ENCODE results near the gene AP1B1. TPM values are rescaled to one million over a fixed set of nuclear protein-coding genes. Genes with fewer than 3 reads are reported as not detected.

AP1B1 gene
- total and polyA plus RNA-seq, 2 of the 8 experiments (the other 6 are each of a cell fraction or from before 2014, with no cell fraction given) = 64.2 to 86.8 TPM

DNA sequence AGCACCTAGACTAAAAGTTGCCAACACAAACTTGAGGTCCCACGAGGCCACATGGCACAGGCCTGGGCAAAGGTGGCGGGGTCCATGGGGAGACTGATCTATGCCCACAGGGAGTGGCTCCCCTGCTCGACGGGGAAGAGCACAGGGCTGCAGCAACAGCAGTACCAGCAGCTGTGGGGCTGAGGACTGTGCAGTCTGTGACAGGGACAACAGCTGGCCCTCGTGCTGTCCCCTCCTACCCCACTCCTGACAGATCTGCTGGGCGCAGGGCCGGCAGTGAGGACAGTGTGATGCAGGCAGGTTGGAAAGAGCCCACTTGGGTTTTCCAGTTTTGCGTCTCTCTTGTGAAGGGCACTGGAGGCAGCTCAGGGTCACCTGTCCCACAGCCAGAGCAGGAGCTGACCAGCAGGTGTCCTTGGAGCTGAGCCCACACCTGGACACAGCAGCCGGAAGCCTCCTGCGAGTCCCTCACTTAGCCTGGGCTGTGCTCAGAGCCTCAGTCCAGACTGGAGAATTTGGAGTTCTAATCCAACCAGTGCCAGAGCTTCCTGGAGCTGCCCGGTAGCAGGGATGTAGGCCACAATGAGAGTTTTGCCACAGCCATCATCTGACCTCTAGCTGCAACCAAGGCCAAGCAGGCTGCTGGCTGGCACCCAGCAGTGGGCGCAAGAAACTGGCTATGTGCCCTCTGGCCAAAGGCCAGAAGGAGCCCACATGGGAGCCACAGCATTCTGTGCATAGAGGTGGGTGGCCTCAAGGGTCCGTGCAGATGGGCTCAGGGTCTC lies 85.5 kb downstream of the AP1B1 start:
- H3K23me2 ChIP-seq (ENCODE audit: low read depth, low read length) = peaks cover 6% of the 10 kb centered on the region; the same call in 1 of the 2 replicates
- POLR2A ChIA-PET (ENCODE audit: partially characterized antibody) = interaction anchor here (0.7 to 9.1 kb wide), 12 partner anchors 10 to 251 kb away, joined by 3 to 147 read pairs (median 8); partner anchors contain the start of genes EWSR1, RHBDD3 and THOC5

More for the DNA sequence above, 85.5 kb downstream of the AP1B1 start:
- no peaks in the 10 kb centered on the region for H3K79me2 ChIP-seq (ENCODE audit: control insufficient read depth in 1 of 2, insufficient read depth in 2 of 2, low read length in 2 of 2)
- no peak overlapping the region for H2BK5ac ChIP-seq (ENCODE audit: low read depth, low read length)
- H4K20me1 ChIP-seq (replicated peaks in 1 of 2; ENCODE audit: control insufficient read depth in 1 of 2, insufficient read depth in 2 of 2, low read length in 2 of 2) = peaks cover 5 to 12% of the 10 kb centered on the region in 2 experiments
- no peak overlapping the region for H3K27ac ChIP-seq (ENCODE audit: low read depth, low read length)
- WGBS, 2 experiments (ENCODE audit: extremely low coverage in 1 of 2, insufficient coverage in 1 of 2, insufficient read length in 1 of 2, insufficient replicate concordance in 2 of 2, low coverage in 1 of 2, low lambda C conversion rate in 2 of 2, missing lambda C conversion rate in 1 of 2) = 84% methylated on average over 13 of the region's 13 CpGs; no CpG with 5 or more reads in 1 of the 2 experiments
- H3K9me3 ChIP-seq (ENCODE audit: insufficient read depth in 2 of 2, low read depth in 1 of 2, low read length in 1 of 2) = no peaks in the 10 kb centered on the region
- no peak overlapping the region for H4K8ac ChIP-seq (ENCODE audit: extremely low read depth, insufficient read depth, low read length)
- H3K79me1 ChIP-seq (ENCODE audit: low read depth, low read length) = no peaks in the 10 kb centered on the region
- no peak overlapping the region for H4K5ac ChIP-seq (ENCODE audit: insufficient read length, low read depth, low read length)
- 0 out of 2 replicates have a peak overlapping the region, but pooled peaks have one; percentile 46 for H2BK15ac ChIP-seq (ENCODE audit: low read length)
- peaks cover 0 to 6% (median 0%) of the 10 kb centered on the region in 4 experiments; a peak in 2 of 7 replicates for H3K27me3 ChIP-seq (replicated peaks in 1 of 4; ENCODE audit: control insufficient read depth in 3 of 4, extremely low read depth in 1 of 4, insufficient read depth in 3 of 4, low read length in 3 of 4)
- H2AFZ ChIP-seq (ENCODE audit: low read length) = no peak overlapping the region
- H3K56ac ChIP-seq (replicated peaks; ENCODE audit: insufficient read length, low read depth, low read length) = no peak overlapping the region
- no peak overlapping the region for H2BK20ac ChIP-seq (ENCODE audit: low read length)
- H2BK120ac ChIP-seq (replicated peaks; ENCODE audit: low read depth, low read length) = no peak overlapping the region
- no peak overlapping the region for H3K14ac ChIP-seq (ENCODE audit: insufficient read length)
- H4K91ac ChIP-seq (replicated peaks; ENCODE audit: insufficient read length, low read length) = no peak overlapping the region
- CTCF ChIA-PET (ENCODE audit: partially characterized antibody) = interaction anchor here (0.6 to 4.8 kb wide), 8 partner anchors 8 to 56 kb away, joined by 3 to 41 read pairs (median 5); no protein-coding TSS in a partner anchor
- peaks cover 0 to 7% (median 5%) of the 10 kb centered on the region in 4 experiments; a peak in 5 of 7 replicates for H3K4me1 ChIP-seq (replicated peaks in 1 of 4; ENCODE audit: control insufficient read depth in 3 of 4, insufficient read depth in 4 of 4, low read length in 3 of 4)
- DNase-seq (ENCODE audit: low read depth in 1 of 2, low spot score in 2 of 2) (peak in 1 of 2 experiments; percentile 54), FAIRE-seq (no peak)
- peak overlapping the region; percentile 75; the same call in 1 of the 2 replicates for H2AK5ac ChIP-seq (ENCODE audit: low read depth, low read length)
- no peak overlapping the region for H3K4ac ChIP-seq (replicated peaks; ENCODE audit: insufficient read length, low read depth, low read length)
- no peak overlapping the region for H3K4me3 ChIP-seq (ENCODE audit: extremely low read depth in 1 of 4, insufficient read depth in 2 of 4, low read depth in 3 of 4, low read length in 4 of 4)
- 0 out of 2 replicates have a peak overlapping the region, but pooled peaks have one; percentile 3 for H2BK12ac ChIP-seq (ENCODE audit: low read depth, low read length)
- H3K36me3 ChIP-seq (ENCODE audit: control insufficient read depth in 2 of 4, insufficient read depth in 4 of 4, low read length in 3 of 4) = peaks cover 18 to 31% (median 20%) of the 10 kb centered on the region in 4 experiments
- H3K23ac ChIP-seq (ENCODE audit: insufficient read length) = no peak overlapping the region
- no peak overlapping the region; the same call in 1 of the 2 replicates for H3K18ac ChIP-seq (ENCODE audit: extremely low read depth, low read length)
- no peak overlapping the region for H3K9ac ChIP-seq (replicated peaks in 1 of 4; ENCODE audit: extremely low read depth in 1 of 4, low read depth in 3 of 4, low read length in 3 of 4)
- H3K4me2 ChIP-seq (ENCODE audit: insufficient read depth in 1 of 2, low read depth in 2 of 2, low read length in 2 of 2) = no peak overlapping the region

Measured in H1 (cell line).